ENCODE data around the gene UQCR10. TPM values are rescaled to one million over a fixed set of nuclear protein-coding genes. Genes with fewer than 3 reads are reported as not detected.
A peak's percentile ranks its signal among the peaks of the same experiment; 100 is the strongest.

The UQCR10 gene
- total RNA-seq, 1 donor, result 52.1 TPM

DNA sequence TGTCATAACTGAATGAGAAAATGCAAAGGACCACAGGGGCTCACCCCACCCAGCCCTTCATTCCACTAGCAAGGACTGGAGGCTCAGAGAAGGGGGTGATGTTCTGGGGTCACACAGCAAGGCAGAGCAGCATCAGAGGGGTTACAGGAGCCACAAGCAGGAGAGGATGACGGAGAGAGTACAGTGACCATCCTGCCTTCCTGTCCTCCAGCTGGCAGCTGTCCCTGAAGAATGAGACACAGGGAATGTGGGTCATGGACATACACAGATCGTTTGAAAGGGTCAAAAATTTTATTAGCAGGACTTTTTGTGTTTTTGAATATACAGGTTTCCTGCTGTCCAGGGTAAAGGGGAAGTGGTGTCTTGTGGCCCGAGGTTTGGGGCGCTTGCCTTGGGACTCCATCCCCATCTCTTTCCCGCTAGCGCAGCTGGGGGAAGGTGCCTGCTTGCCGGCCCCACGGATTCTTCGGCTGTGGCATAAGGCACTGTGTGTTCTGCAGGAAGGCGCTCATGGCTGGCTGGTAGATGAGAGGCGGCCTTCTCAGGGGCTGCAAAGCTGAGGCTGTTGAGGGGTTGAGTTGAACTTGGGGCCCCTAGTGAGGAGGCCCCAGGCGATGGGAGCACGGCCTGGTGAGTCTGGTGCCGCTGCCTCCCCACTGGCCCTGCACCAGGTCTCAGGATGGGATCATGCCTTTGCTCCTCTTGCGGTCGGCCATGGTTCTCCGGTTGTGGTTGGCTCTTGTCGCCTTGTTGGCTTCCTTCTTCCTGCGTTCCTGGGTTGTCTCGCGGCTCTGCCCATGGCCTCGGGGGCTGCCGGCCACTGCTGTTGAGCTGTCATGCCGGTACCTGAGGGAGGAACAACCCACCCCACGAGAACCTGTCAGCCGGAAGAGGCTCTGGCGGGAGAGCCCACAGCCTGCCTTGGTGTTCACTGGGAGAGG lies 21.4 kb downstream of the UQCR10 start:
- Histone ChIP-seq H3K4me3 (ENCODE audit: insufficient read depth, low read length) (no peak overlapping the region), H3K4me2 (ENCODE audit: insufficient read depth, low read length) (no peak overlapping the region), H3K9me3 (ENCODE audit: low read depth, low read length) (no peaks in the 10 kb centered on the region), H3K36me3 (ENCODE audit: insufficient read depth, low read length) (peaks cover 54% of the 10 kb centered on the region), H3K27ac (ENCODE audit: low read depth, low read length) (no peak overlapping the region), H3K4me1 (ENCODE audit: insufficient read depth, low read length) (peaks cover 12% of the 10 kb centered on the region), H3K79me2 (ENCODE audit: insufficient read depth, low read length) (no peaks in the 10 kb centered on the region), H2AFZ (ENCODE audit: low read length) (no peak overlapping the region), H3K27me3 (ENCODE audit: insufficient read depth, low read length) (no peaks in the 10 kb centered on the region), H4K20me1 (ENCODE audit: insufficient read depth, low read length) (no peaks in the 10 kb centered on the region)
- peak; percentile 8 for DNase-seq (ENCODE audit: insufficient read length, low spot score, missing footprints)
- TF ChIP-seq, protein P1, sequence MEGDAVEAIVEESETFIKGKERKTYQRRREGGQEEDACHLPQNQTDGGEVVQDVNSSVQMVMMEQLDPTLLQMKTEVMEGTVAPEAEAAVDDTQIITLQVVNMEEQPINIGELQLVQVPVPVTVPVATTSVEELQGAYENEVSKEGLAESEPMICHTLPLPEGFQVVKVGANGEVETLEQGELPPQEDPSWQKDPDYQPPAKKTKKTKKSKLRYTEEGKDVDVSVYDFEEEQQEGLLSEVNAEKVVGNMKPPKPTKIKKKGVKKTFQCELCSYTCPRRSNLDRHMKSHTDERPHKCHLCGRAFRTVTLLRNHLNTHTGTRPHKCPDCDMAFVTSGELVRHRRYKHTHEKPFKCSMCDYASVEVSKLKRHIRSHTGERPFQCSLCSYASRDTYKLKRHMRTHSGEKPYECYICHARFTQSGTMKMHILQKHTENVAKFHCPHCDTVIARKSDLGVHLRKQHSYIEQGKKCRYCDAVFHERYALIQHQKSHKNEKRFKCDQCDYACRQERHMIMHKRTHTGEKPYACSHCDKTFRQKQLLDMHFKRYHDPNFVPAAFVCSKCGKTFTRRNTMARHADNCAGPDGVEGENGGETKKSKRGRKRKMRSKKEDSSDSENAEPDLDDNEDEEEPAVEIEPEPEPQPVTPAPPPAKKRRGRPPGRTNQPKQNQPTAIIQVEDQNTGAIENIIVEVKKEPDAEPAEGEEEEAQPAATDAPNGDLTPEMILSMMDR (IDR thresholded peaks at IDR 0.05; ENCODE audit: extremely low read depth, low read depth, low read length), result no peak

DNA sequence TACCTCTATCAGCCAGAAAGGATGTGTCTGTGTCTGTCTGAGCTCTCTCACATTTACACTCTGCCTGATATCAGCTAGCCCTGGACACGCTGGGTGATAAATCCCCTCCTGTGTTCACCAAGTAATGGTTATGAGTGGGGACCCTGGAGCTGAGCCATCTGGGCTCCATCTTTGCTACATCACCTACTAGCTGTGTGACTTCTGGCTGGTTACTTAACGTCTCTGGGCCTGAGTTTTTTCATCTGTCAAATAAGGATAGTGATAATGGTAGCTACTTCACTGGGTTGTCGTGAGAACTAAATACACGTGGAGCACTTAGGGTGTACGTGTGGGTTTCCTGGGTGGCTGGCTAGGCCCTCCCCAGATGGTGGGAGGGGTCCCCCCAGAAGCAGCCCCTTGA lies 22.9 kb downstream of the UQCR10 start:
- TF ChIP-seq, protein P1 (IDR thresholded peaks at IDR 0.05; ENCODE audit: extremely low read depth, low read depth, low read length), result no peak
- no peak for DNase-seq (ENCODE audit: insufficient read length, low spot score, missing footprints)
- no peak overlapping the region for H3K4me3 ChIP-seq (ENCODE audit: insufficient read depth, low read length)
- H3K4me1 ChIP-seq (ENCODE audit: insufficient read depth, low read length), result peaks cover under 1% of the 10 kb centered on the region
- H3K9me3 ChIP-seq (ENCODE audit: low read depth, low read length), result no peaks in the 10 kb centered on the region
- H3K27me3 ChIP-seq (ENCODE audit: insufficient read depth, low read length), result no peaks in the 10 kb centered on the region
- H3K4me2 ChIP-seq (ENCODE audit: insufficient read depth, low read length), result no peak overlapping the region
- no peak overlapping the region for H2AFZ ChIP-seq (ENCODE audit: low read length)
- H3K27ac ChIP-seq (ENCODE audit: low read depth, low read length), result no peak overlapping the region
- no peaks in the 10 kb centered on the region for H4K20me1 ChIP-seq (ENCODE audit: insufficient read depth, low read length)
- no peaks in the 10 kb centered on the region for H3K79me2 ChIP-seq (ENCODE audit: insufficient read depth, low read length)
- H3K36me3 ChIP-seq (ENCODE audit: insufficient read depth, low read length), result peaks cover 60% of the 10 kb centered on the region

DNA sequence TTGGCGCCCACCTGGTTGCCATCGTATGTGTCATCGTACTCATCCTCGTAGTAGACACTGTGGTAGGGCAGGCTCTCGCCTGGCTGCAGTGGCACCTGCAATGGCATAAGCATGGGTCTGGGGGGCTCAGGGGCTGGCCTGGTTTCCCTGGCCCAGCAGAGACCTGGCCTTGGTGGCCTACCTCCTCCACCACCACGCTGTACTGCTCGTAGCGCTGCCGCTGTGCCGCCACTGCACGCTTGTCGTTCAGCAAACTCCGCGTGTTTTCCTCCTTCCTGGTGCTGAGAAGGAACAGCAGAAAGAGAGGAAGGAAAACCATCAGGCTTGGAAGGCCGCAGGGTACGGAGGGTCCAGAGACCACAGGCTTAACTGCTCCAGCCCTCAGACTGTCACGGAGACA lies 26.2 kb downstream of the UQCR10 start:
- Histone ChIP-seq H3K27ac (ENCODE audit: low read depth, low read length) (no peak overlapping the region), H3K79me2 (ENCODE audit: insufficient read depth, low read length) (no peaks in the 10 kb centered on the region), H3K4me3 (ENCODE audit: insufficient read depth, low read length) (no peak overlapping the region), H2AFZ (ENCODE audit: low read length) (no peak overlapping the region), H3K36me3 (ENCODE audit: insufficient read depth, low read length) (peaks cover 66% of the 10 kb centered on the region), H4K20me1 (ENCODE audit: insufficient read depth, low read length) (no peaks in the 10 kb centered on the region), H3K4me2 (ENCODE audit: insufficient read depth, low read length) (no peak overlapping the region), H3K27me3 (ENCODE audit: insufficient read depth, low read length) (no peaks in the 10 kb centered on the region), H3K4me1 (ENCODE audit: insufficient read depth, low read length) (peaks cover 1% of the 10 kb centered on the region), H3K9me3 (ENCODE audit: low read depth, low read length) (no peaks in the 10 kb centered on the region)
- DNase-seq (ENCODE audit: insufficient read length, low spot score, missing footprints), result no peak
- TF ChIP-seq, protein P1 (IDR thresholded peaks at IDR 0.05; ENCODE audit: extremely low read depth, low read depth, low read length), result no peak

DNA sequence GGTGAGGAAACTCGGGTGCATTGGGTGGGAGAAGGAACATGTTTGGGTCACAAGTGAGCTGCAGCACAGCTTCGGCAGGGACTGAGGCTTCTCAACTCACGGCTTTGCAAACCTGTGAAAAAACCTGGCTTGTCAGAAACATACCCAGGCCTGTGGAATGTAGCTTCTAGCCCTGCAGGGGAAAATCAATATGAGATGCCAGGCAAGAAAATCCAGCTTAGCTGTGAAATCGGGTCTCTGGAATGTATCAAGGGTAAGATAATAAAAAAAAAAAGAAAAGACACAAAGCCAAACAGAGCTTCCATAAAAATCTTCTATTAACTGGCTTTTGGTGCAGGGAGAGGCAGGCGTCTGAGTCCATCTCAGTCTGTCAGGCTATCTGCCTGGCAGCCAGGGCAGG lies 28.5 kb downstream of the UQCR10 start:
- Histone ChIP-seq H3K27me3 (ENCODE audit: insufficient read depth, low read length) (no peaks in the 10 kb centered on the region), H3K4me2 (ENCODE audit: insufficient read depth, low read length) (no peak overlapping the region), H3K9me3 (ENCODE audit: low read depth, low read length) (no peaks in the 10 kb centered on the region), H3K36me3 (ENCODE audit: insufficient read depth, low read length) (peaks cover 55% of the 10 kb centered on the region), H3K4me1 (ENCODE audit: insufficient read depth, low read length) (peaks cover 18% of the 10 kb centered on the region), H4K20me1 (ENCODE audit: insufficient read depth, low read length) (no peaks in the 10 kb centered on the region), H3K27ac (ENCODE audit: low read depth, low read length) (no peak overlapping the region), H3K4me3 (ENCODE audit: insufficient read depth, low read length) (no peak overlapping the region), H3K79me2 (ENCODE audit: insufficient read depth, low read length) (no peaks in the 10 kb centered on the region), H2AFZ (ENCODE audit: low read length) (no peak overlapping the region)
- no peak for DNase-seq (ENCODE audit: insufficient read length, low spot score, missing footprints)
- TF ChIP-seq, protein P1 (IDR thresholded peaks at IDR 0.05; ENCODE audit: extremely low read depth, low read depth, low read length), result no peak

Measured in osteoblast (primary cell).